GM23338 (cell line): Measurements from ENCODE around the gene MAP4K1.

ENCODE experiments used
- CREB1 ChIP-seq: fragments of 250-450 bp; sonication (Bioruptor Pico); IDR thresholded peaks from 2 replicates; pipeline ENCODE4 v1.5.0; 2020; ENCODE audit warnings: low read depth, mild to moderate bottlenecking, moderate library complexity
- EZH2 ChIP-seq: fragments of 200-600 bp; sonication (generic); IDR thresholded peaks from one replicate; pipeline ENCODE4 v1.8.0; 2017; ENCODE audit warnings: antibody characterized with exemption, mild to moderate bottlenecking, low read depth; ENCODE audit not compliant: unreplicated experiment
- EZH2phosphoT487 ChIP-seq: fragments of 200-600 bp; sonication (generic); IDR thresholded peaks from one replicate; pipeline ENCODE4 v1.8.1; 2018; ENCODE audit warnings: antibody characterized with exemption; ENCODE audit not compliant: unreplicated experiment
- JUNB ChIP-seq: IDR thresholded peaks from one replicate; pipeline ENCODE4 v1.6.1; 2016; ENCODE audit warnings: antibody characterized with exemption; ENCODE audit not compliant: unreplicated experiment
- NANOG ChIP-seq: IDR thresholded peaks from 2 replicates; pipeline ENCODE4 v1.6.1; 2016; ENCODE audit warnings: antibody characterized with exemption, borderline replicate concordance
- POLR2AphosphoS5 ChIP-seq: IDR thresholded peaks from 2 replicates; pipeline ENCODE4 v1.6.1; 2016; ENCODE audit warnings: antibody characterized with exemption, low read depth
- STAT1 ChIP-seq: IDR thresholded peaks from one replicate; pipeline ENCODE4 v1.6.1; 2016; ENCODE audit warnings: antibody characterized with exemption; ENCODE audit not compliant: unreplicated experiment
- ZNF114 ChIP-seq: fragments of 250-450 bp; sonication (Bioruptor Pico); IDR thresholded peaks from 2 replicates; pipeline ENCODE4 v1.5.0; 2020; ENCODE audit warnings: mild to moderate bottlenecking, moderate library complexity
- ZNF331 ChIP-seq: fragments of 250-450 bp; sonication (Bioruptor Pico); IDR thresholded peaks from 2 replicates; pipeline ENCODE4 v1.5.0; 2020; ENCODE audit warnings: low read depth, mild to moderate bottlenecking, moderate library complexity
- TF ChIP-seq, protein P1 (sequence below), 2 experiments: fragments of 200-600 bp in 1 of 2; sonication (generic) in 1 of 2; conservative IDR thresholded peaks; 2 replicates each; pipeline versions ENCODE4 v1.5.1 to v1.6.1; 2016 to 2017; ENCODE audit warnings: antibody characterized with exemption in 2 of 2, low read depth in 2 of 2, mild to moderate bottlenecking in 2 of 2, moderate library complexity in 1 of 2
- TF ChIP-seq, protein P2 (sequence below): IDR thresholded peaks from one replicate; pipeline ENCODE4 v1.6.1; 2018; ENCODE audit warnings: antibody characterized with exemption; ENCODE audit not compliant: unreplicated experiment
- TF ChIP-seq, protein P3 (sequence below): fragments of 250-450 bp; sonication (Bioruptor Pico); IDR thresholded peaks from 2 replicates; pipeline ENCODE4 v1.5.0; 2020; ENCODE audit warnings: mild to moderate bottlenecking, moderate library complexity
- TF ChIP-seq, protein P4 (sequence below): IDR thresholded peaks from 2 replicates; pipeline ENCODE4 v1.6.1; 2016; ENCODE audit warnings: antibody characterized with exemption

DNA sequence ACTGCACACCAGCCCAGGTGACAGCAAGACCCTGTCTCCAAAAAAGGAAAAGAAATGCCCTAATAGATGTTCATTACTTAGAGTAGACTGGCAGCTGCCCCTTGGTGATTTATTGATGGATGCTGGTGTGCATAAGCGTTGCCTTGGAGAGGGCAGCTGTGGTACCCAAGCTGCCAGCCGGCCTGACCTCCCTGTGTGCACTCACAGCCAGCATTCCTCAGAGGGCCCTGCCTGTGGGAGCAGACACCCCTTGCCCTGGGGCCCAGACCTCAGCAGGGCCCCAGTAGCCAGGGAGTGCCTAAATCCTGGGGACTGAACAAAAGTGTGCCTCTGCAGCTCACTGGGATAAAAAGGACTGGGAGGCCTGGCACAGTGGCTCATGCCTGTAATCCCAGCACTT is 21.9 kb upstream of the MAP4K1 start:
- TF ChIP-seq, protein P1, sequence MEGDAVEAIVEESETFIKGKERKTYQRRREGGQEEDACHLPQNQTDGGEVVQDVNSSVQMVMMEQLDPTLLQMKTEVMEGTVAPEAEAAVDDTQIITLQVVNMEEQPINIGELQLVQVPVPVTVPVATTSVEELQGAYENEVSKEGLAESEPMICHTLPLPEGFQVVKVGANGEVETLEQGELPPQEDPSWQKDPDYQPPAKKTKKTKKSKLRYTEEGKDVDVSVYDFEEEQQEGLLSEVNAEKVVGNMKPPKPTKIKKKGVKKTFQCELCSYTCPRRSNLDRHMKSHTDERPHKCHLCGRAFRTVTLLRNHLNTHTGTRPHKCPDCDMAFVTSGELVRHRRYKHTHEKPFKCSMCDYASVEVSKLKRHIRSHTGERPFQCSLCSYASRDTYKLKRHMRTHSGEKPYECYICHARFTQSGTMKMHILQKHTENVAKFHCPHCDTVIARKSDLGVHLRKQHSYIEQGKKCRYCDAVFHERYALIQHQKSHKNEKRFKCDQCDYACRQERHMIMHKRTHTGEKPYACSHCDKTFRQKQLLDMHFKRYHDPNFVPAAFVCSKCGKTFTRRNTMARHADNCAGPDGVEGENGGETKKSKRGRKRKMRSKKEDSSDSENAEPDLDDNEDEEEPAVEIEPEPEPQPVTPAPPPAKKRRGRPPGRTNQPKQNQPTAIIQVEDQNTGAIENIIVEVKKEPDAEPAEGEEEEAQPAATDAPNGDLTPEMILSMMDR (conservative IDR thresholded peaks at IDR 0.05; ENCODE audit: low read depth in 2 of 2) = no peak
- TF ChIP-seq POLR2AphosphoS5 = no peak
- no peak for TF ChIP-seq ZNF331 (CRISPR knock-in tag)
- TF ChIP-seq, protein P2, sequence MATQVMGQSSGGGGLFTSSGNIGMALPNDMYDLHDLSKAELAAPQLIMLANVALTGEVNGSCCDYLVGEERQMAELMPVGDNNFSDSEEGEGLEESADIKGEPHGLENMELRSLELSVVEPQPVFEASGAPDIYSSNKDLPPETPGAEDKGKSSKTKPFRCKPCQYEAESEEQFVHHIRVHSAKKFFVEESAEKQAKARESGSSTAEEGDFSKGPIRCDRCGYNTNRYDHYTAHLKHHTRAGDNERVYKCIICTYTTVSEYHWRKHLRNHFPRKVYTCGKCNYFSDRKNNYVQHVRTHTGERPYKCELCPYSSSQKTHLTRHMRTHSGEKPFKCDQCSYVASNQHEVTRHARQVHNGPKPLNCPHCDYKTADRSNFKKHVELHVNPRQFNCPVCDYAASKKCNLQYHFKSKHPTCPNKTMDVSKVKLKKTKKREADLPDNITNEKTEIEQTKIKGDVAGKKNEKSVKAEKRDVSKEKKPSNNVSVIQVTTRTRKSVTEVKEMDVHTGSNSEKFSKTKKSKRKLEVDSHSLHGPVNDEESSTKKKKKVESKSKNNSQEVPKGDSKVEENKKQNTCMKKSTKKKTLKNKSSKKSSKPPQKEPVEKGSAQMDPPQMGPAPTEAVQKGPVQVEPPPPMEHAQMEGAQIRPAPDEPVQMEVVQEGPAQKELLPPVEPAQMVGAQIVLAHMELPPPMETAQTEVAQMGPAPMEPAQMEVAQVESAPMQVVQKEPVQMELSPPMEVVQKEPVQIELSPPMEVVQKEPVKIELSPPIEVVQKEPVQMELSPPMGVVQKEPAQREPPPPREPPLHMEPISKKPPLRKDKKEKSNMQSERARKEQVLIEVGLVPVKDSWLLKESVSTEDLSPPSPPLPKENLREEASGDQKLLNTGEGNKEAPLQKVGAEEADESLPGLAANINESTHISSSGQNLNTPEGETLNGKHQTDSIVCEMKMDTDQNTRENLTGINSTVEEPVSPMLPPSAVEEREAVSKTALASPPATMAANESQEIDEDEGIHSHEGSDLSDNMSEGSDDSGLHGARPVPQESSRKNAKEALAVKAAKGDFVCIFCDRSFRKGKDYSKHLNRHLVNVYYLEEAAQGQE = no peak
- TF ChIP-seq, protein P3, sequence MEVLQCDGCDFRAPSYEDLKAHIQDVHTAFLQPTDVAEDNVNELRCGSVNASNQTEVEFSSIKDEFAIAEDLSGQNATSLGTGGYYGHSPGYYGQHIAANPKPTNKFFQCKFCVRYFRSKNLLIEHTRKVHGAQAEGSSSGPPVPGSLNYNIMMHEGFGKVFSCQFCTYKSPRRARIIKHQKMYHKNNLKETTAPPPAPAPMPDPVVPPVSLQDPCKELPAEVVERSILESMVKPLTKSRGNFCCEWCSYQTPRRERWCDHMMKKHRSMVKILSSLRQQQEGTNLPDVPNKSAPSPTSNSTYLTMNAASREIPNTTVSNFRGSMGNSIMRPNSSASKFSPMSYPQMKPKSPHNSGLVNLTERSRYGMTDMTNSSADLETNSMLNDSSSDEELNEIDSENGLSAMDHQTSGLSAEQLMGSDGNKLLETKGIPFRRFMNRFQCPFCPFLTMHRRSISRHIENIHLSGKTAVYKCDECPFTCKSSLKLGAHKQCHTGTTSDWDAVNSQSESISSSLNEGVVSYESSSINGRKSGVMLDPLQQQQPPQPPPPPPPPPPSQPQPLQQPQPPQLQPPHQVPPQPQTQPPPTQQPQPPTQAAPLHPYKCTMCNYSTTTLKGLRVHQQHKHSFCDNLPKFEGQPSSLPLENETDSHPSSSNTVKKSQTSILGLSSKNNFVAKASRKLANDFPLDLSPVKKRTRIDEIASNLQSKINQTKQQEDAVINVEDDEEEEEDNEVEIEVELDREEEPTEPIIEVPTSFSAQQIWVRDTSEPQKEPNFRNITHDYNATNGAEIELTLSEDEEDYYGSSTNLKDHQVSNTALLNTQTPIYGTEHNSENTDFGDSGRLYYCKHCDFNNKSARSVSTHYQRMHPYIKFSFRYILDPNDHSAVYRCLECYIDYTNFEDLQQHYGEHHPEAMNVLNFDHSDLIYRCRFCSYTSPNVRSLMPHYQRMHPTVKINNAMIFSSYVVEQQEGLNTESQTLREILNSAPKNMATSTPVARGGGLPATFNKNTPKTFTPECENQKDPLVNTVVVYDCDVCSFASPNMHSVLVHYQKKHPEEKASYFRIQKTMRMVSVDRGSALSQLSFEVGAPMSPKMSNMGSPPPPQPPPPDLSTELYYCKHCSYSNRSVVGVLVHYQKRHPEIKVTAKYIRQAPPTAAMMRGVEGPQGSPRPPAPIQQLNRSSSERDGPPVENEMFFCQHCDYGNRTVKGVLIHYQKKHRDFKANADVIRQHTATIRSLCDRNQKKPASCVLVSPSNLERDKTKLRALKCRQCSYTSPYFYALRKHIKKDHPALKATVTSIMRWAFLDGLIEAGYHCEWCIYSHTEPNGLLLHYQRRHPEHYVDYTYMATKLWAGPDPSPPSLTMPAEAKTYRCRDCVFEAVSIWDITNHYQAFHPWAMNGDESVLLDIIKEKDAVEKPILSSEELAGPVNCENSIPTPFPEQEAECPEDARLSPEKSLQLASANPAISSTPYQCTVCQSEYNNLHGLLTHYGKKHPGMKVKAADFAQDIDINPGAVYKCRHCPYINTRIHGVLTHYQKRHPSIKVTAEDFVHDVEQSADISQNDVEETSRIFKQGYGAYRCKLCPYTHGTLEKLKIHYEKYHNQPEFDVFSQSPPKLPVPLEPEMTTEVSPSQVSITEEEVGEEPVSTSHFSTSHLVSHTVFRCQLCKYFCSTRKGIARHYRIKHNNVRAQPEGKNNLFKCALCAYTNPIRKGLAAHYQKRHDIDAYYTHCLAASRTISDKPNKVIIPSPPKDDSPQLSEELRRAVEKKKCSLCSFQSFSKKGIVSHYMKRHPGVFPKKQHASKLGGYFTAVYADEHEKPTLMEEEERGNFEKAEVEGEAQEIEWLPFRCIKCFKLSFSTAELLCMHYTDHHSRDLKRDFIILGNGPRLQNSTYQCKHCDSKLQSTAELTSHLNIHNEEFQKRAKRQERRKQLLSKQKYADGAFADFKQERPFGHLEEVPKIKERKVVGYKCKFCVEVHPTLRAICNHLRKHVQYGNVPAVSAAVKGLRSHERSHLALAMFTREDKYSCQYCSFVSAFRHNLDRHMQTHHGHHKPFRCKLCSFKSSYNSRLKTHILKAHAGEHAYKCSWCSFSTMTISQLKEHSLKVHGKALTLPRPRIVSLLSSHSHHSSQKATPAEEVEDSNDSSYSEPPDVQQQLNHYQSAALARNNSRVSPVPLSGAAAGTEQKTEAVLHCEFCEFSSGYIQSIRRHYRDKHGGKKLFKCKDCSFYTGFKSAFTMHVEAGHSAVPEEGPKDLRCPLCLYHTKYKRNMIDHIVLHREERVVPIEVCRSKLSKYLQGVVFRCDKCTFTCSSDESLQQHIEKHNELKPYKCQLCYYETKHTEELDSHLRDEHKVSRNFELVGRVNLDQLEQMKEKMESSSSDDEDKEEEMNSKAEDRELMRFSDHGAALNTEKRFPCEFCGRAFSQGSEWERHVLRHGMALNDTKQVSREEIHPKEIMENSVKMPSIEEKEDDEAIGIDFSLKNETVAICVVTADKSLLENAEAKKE (CRISPR knock-in tag) = no peak
- TF ChIP-seq, protein P4, sequence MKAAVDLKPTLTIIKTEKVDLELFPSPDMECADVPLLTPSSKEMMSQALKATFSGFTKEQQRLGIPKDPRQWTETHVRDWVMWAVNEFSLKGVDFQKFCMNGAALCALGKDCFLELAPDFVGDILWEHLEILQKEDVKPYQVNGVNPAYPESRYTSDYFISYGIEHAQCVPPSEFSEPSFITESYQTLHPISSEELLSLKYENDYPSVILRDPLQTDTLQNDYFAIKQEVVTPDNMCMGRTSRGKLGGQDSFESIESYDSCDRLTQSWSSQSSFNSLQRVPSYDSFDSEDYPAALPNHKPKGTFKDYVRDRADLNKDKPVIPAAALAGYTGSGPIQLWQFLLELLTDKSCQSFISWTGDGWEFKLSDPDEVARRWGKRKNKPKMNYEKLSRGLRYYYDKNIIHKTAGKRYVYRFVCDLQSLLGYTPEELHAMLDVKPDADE = no peak
- no peak for TF ChIP-seq EZH2
- TF ChIP-seq JUNB = no peak
- TF ChIP-seq STAT1 = no peak
- no peak for TF ChIP-seq EZH2phosphoT487
- no peak for TF ChIP-seq ZNF114
- TF ChIP-seq CREB1 (CRISPR knock-in tag) = no peak
- TF ChIP-seq NANOG = no peak
